GM19035 (cell line): ENCODE results near the gene CASTOR2.
"Not testable (repeated sequence)": the region's sequence is repeated elsewhere in the genome, so short reads cannot be mapped to it uniquely, and the experiment has no call there.

Experiments used
- ATAC-seq: cut with Tn5 transposase; IDR thresholded peaks from one replicate; pipeline ENCODE4 v1.9.1; 2021; ENCODE audit not compliant: unreplicated experiment

Gene CASTOR2

GRCh38 chr7:74994869-74995543, 30.5 kb downstream of the CASTOR2 start:
- ATAC-seq = not testable (repeated sequence)

GRCh38 chr7:74996361-74996760, 31.9 kb downstream of the CASTOR2 start:
- ATAC-seq = not testable (repeated sequence)

GRCh38 chr7:74997811-74998210, 33.3 kb downstream of the CASTOR2 start:
- ATAC-seq = not testable (repeated sequence)

- ATAC-seq = not testable (repeated sequence)
Observed at GRCh38 chr7:75001356-75001755, 36.9 kb downstream of the CASTOR2 start.

- no peak for ATAC-seq
Observed at GRCh38 chr7:75010036-75010435, 45.5 kb downstream of the CASTOR2 start.

- no peak for ATAC-seq
Observed at GRCh38 chr7:75017832-75018231, 53.3 kb downstream of the CASTOR2 start.

GRCh38 chr7:75018570-75019364, 54.3 kb downstream of the CASTOR2 start:
- no peak for ATAC-seq

GRCh38 chr7:75019800-75020199, 55.3 kb downstream of the CASTOR2 start:
- ATAC-seq = no peak

- no peak for ATAC-seq
Observed at GRCh38 chr7:75024922-75025321, 60.4 kb downstream of the CASTOR2 start.

- no peak for ATAC-seq
Observed at GRCh38 chr7:75028299-75028698, 63.8 kb downstream of the CASTOR2 start.

GRCh38 chr7:75033064-75033463, 68.6 kb downstream of the CASTOR2 start:
- ATAC-seq = no peak

- ATAC-seq = no peak
Observed at GRCh38 chr7:75033826-75034225, 69.3 kb downstream of the CASTOR2 start.

GRCh38 chr7:75038508-75038907, 74.0 kb downstream of the CASTOR2 start:
- ATAC-seq = no peak

- no peak for ATAC-seq
Observed at GRCh38 chr7:75039166-75039565, 74.7 kb downstream of the CASTOR2 start.

GRCh38 chr7:75039709-75040108, 75.2 kb downstream of the CASTOR2 start:
- no peak for ATAC-seq

- ATAC-seq = no peak
Observed at GRCh38 chr7:75040512-75040911, 76.0 kb downstream of the CASTOR2 start.

GRCh38 chr7:75042286-75042685, 77.8 kb downstream of the CASTOR2 start:
- no peak for ATAC-seq

GRCh38 chr7:75042831-75043703, 78.6 kb downstream of the CASTOR2 start:
- ATAC-seq = no peak

GRCh38 chr7:75045881-75046280, 81.4 kb downstream of the CASTOR2 start:
- ATAC-seq = no peak

GRCh38 chr7:75048435-75049379, 84.2 kb downstream of the CASTOR2 start:
- no peak for ATAC-seq
